GM12873 (cell line): ENCODE data around the gene SLC49A3.

ENCODE experiments used
- CTCF ChIP-seq: IDR thresholded peaks from 2 replicates; pipeline ENCODE4 v1.5.1; 2012; ENCODE audit warnings: low read depth, mild to moderate bottlenecking, moderate library complexity, low read length, control low read depth; ENCODE audit not compliant: insufficient read depth; ENCODE audit errors: missing control alignments

Gene SLC49A3

GRCh38 chr4:658681-659667 is 30.0 kb downstream of the SLC49A3 start:
- TF ChIP-seq CTCF = no peak

- TF ChIP-seq CTCF = no peak
Observed at GRCh38 chr4:657834-658667, 30.9 kb downstream of the SLC49A3 start.

- no peak for TF ChIP-seq CTCF
Observed at GRCh38 chr4:657338-657833, 31.6 kb downstream of the SLC49A3 start.

GRCh38 chr4:656436-657337 is 32.3 kb downstream of the SLC49A3 start:
- TF ChIP-seq CTCF = no peak

GRCh38 chr4:655464-656151 is 33.3 kb downstream of the SLC49A3 start:
- TF ChIP-seq CTCF = no peak

GRCh38 chr4:654871-655463 is 34.0 kb downstream of the SLC49A3 start:
- no peak for TF ChIP-seq CTCF
